Activated T-cell treated with anti-CD3 and anti-CD28 coated beads for 1 hour (primary cell): Measurements from ENCODE around the gene PID1.

Experiments
- DNase-seq: peaks from one replicate; pipeline ENCODE4 v3.0.0-alpha.2; 2020; ENCODE audit warnings: low read depth

PID1 gene

GRCh38 chr2:229009816-229010215, 261.3 kb downstream of the PID1 start:
- no peak for DNase-seq

GRCh38 chr2:229003256-229003655, 267.8 kb downstream of the PID1 start:
- no peak for DNase-seq

- DNase-seq, result no peak
Measured at GRCh38 chr2:229001196-229001595, 269.9 kb downstream of the PID1 start.

- no peak for DNase-seq
Measured at GRCh38 chr2:228999326-228999725, 271.8 kb downstream of the PID1 start.

GRCh38 chr2:228988786-228989185, 282.3 kb downstream of the PID1 start:
- no peak for DNase-seq

- DNase-seq, result no peak
Measured at GRCh38 chr2:228987441-228988155, 283.5 kb downstream of the PID1 start.

GRCh38 chr2:228986961-228987360, 284.1 kb downstream of the PID1 start:
- DNase-seq, result no peak

- DNase-seq, result no peak
Measured at GRCh38 chr2:228983700-228984099, 287.4 kb downstream of the PID1 start.

- DNase-seq, result no peak
Measured at GRCh38 chr2:228974169-228974568, 296.9 kb downstream of the PID1 start.
